A673 (cell line): ENCODE results near the gene GRK6. TPM values are rescaled to one million over a fixed set of nuclear protein-coding genes. Genes with fewer than 3 reads are reported as not detected.

Experiments
- BruUV-seq: library from RNA; stranded (reverse); fragments of 400-500 nt; replicated peaks from 2 replicates; lab custom pipeline; 2021; lab: Mats Ljungman, UMichigan
- CTCF ChIA-PET: fragments of 300-600 bp; sonication (Branson Sonifier 250); formaldehyde crosslinking; loops from one replicate; lab custom pipeline; 2022; ENCODE audit warnings: antibody characterized with exemption; lab: Charles Lee
- POLR2A ChIA-PET: fragments of 300-600 bp; sonication (Branson Sonifier 250); formaldehyde crosslinking; loops from one replicate; lab custom pipeline; 2022; ENCODE audit warnings: antibody characterized with exemption; ENCODE audit not compliant: low non-redundant PET; lab: Charles Lee
- DNase-seq: peaks from one replicate; pipeline ENCODE4 v3.0.0-alpha.2; 2015; ENCODE audit warnings: low spot score
- H3K27ac ChIP-seq: fragments of 200-600 bp; sonication (generic); 2 replicates; pipeline ENCODE4 v1.5.1; 2016; ENCODE audit warnings: mixed run types, low read depth, mild to moderate bottlenecking, mixed read lengths, antibody characterized with exemption, low read length; ENCODE audit not compliant: poor library complexity, severe bottlenecking
- H3K27me3 ChIP-seq: fragments of 200-600 bp; sonication (generic); replicated peaks from 2 replicates; pipeline ENCODE4 v1.6.1; 2017; ENCODE audit warnings: mixed run types, low read depth, mild to moderate bottlenecking, mixed read lengths, antibody characterized with exemption, low read length; ENCODE audit not compliant: insufficient read depth, poor library complexity
- H3K36me3 ChIP-seq: fragments of 200-600 bp; sonication (generic); 2 replicates; pipeline ENCODE4 v1.6.1; 2016; ENCODE audit warnings: mixed run types, mild to moderate bottlenecking, mixed read lengths, antibody characterized with exemption, low read length; ENCODE audit not compliant: insufficient read depth, poor library complexity, severe bottlenecking
- H3K4me1 ChIP-seq: fragments of 200-600 bp; sonication (generic); 2 replicates; pipeline ENCODE4 v1.6.1; 2017; ENCODE audit warnings: mixed run types, mild to moderate bottlenecking, mixed read lengths, antibody characterized with exemption, low read length; ENCODE audit not compliant: insufficient read depth, poor library complexity, severe bottlenecking
- H3K4me3 ChIP-seq: fragments of 200-600 bp; sonication (generic); 2 replicates; pipeline ENCODE4 v1.5.1; 2016; ENCODE audit warnings: low read depth, mixed run types, mild to moderate bottlenecking, mixed read lengths, low read length; ENCODE audit not compliant: poor library complexity, severe bottlenecking
- H3K9me3 ChIP-seq: fragments of 200-600 bp; sonication (generic); 2 replicates; pipeline ENCODE4 v1.6.1; 2016; ENCODE audit warnings: mixed run types, low read depth, mild to moderate bottlenecking, mixed read lengths, antibody characterized with exemption, low read length; ENCODE audit not compliant: poor library complexity, severe bottlenecking
- EZH2 ChIP-seq: fragments of 200-600 bp; sonication (generic); IDR thresholded peaks from 2 replicates; pipeline ENCODE4 v1.6.1; 2017; ENCODE audit warnings: borderline replicate concordance, low read depth, mild to moderate bottlenecking, mixed read lengths, antibody characterized with exemption, low read length; ENCODE audit not compliant: poor library complexity, severe bottlenecking
- intact Hi-C: fragments of 100-400 bp; cut with micrococcal nuclease; formaldehyde crosslinking; loops from one replicate; pipeline ENCODE4 v1.10.0; 2022; ENCODE audit not compliant: unreplicated experiment
- total RNA-seq: library from RNA; stranded (reverse); gene quantifications from 2 replicates; pipeline ENCODE4 v1.2.3, GENCODE V29; 2021
- TF ChIP-seq, protein P1 (sequence below): fragments of 300-800, 200-600 bp; sonication (generic); conservative IDR thresholded peaks from 2 replicates; pipeline ENCODE4 v1.5.1; 2017; ENCODE audit warnings: low read depth, mild to moderate bottlenecking, antibody characterized with exemption, low read length, moderate library complexity, mixed read lengths

GRK6 gene
- total RNA-seq, 1 experiment from 2014 or later = 32.1 TPM

DNA sequence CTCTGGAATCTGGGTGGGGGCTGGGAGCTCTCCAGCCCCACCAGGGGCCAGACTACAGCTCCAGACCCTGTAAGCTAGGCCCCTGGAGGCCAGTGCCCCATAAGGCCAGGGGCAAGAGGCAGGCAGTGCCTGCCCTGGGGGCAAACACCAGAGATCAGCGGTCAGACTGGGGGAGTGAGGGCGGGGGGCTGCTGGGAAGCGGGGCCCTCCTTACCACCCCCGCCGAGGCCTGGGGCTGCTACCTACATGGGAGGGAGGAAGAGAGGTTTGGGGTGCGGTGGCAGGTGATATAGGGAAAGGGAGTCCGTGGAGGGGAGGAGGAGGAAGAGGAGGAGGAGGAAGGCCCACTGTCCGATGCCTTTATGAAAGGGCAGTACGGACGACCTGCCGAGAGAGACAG, 32.9 kb downstream of the GRK6 start:
- H3K9me3 ChIP-seq = no peaks in the 10 kb centered on the region
- no peak for DNase-seq
- no TSS peak for BruUV-seq
- H3K4me1 ChIP-seq = peaks cover 7% of the 10 kb centered on the region
- ChIA-PET POLR2A (no interaction called here), CTCF (interaction anchor here (0.7 kb wide), 1 partner anchor 89 kb away, joined by 4 read pairs; no protein-coding TSS in a partner anchor)
- no peaks in the 10 kb centered on the region for H3K27me3 ChIP-seq
- peaks cover 46% of the 10 kb centered on the region for H3K36me3 ChIP-seq
- H3K4me3 ChIP-seq = no peak overlapping the region
- intact Hi-C loops = no loop called here
- no peak overlapping the region for H3K27ac ChIP-seq
- TF ChIP-seq EZH2 = no peak
- TF ChIP-seq, protein P1, sequence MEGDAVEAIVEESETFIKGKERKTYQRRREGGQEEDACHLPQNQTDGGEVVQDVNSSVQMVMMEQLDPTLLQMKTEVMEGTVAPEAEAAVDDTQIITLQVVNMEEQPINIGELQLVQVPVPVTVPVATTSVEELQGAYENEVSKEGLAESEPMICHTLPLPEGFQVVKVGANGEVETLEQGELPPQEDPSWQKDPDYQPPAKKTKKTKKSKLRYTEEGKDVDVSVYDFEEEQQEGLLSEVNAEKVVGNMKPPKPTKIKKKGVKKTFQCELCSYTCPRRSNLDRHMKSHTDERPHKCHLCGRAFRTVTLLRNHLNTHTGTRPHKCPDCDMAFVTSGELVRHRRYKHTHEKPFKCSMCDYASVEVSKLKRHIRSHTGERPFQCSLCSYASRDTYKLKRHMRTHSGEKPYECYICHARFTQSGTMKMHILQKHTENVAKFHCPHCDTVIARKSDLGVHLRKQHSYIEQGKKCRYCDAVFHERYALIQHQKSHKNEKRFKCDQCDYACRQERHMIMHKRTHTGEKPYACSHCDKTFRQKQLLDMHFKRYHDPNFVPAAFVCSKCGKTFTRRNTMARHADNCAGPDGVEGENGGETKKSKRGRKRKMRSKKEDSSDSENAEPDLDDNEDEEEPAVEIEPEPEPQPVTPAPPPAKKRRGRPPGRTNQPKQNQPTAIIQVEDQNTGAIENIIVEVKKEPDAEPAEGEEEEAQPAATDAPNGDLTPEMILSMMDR = no peak

DNA sequence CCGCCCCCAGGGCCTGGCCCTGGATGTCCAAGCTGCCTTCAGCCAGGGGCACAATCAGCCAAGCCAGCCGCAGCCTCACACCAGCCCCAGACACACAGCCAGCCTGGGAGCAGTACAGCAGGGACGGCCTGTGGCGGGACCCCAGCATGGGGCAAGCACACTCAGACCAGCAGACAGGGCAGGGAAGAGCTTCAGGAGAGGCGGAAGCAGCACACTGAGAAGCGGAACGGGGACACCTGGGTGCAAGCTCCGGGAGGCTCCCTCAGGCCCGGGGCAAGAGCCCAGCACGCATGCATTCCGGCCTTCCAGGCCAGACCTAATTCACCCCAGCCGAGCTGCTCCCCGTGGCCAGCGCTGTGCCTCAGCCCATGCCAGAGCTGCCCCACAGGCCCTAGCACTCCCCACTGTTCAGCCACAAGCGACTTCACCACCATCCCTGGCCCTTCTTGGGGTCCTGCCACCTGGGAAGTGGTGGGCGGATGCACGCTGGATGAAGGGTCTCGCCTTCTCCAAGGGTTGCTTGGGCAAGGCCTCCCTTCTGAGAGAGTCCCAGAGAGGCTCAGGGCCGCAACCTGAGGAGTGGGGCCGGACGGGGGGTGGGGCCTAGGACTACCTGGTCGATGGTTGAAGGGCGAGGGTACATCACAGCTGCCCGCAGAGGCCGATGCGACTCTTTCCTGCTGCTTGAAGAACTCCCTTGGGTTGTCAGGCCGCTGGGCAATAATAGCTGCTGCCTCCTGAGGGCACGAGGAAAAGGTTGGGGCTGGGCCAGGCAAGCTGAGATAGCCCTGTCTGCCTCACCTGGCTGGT, 33.5 kb downstream of the GRK6 start:
- Histone ChIP-seq H3K4me3 (no peak overlapping the region), H3K9me3 (no peaks in the 10 kb centered on the region), H3K27ac (no peak overlapping the region), H3K4me1 (peaks cover 7% of the 10 kb centered on the region), H3K27me3 (no peaks in the 10 kb centered on the region), H3K36me3 (peaks cover 49% of the 10 kb centered on the region)
- no peak for TF ChIP-seq EZH2
- TF ChIP-seq, protein P1 = no peak
- no peak for DNase-seq
- intact Hi-C loops = no loop called here
- BruUV-seq = no TSS peak
- CTCF ChIA-PET = interaction anchor here (0.7 kb wide), 1 partner anchor 89 kb away, joined by 4 read pairs; no protein-coding TSS in a partner anchor
- POLR2A ChIA-PET = no interaction called here

GRCh38 chr5:177462021-177462670, 35.7 kb downstream of the GRK6 start:
- DNase-seq = no peak
- H3K36me3 ChIP-seq = peaks cover 64% of the 10 kb centered on the region
- ChIA-PET POLR2A (no interaction called here), CTCF (no interaction called here)
- H3K27me3 ChIP-seq = no peaks in the 10 kb centered on the region
- no peak overlapping the region for H3K4me3 ChIP-seq
- BruUV-seq = no TSS peak
- H3K4me1 ChIP-seq = no peaks in the 10 kb centered on the region
- no peaks in the 10 kb centered on the region for H3K9me3 ChIP-seq
- H3K27ac ChIP-seq = no peak overlapping the region
- intact Hi-C loops = no loop called here
- no peak for TF ChIP-seq EZH2
- TF ChIP-seq, protein P1 = no peak
